Activated CD8-positive, alpha-beta memory T cell treated with anti-CD3 and anti-CD28 coated beads, Interleukin-2, amount 50 U/mL, for 24 hours (primary cell): Measurements from ENCODE around the gene OAT.

Experiments
- DNase-seq: peaks from one replicate; pipeline ENCODE4 v3.0.0-alpha.2; 2020; ENCODE audit errors: extremely low read depth

OAT gene

DNA sequence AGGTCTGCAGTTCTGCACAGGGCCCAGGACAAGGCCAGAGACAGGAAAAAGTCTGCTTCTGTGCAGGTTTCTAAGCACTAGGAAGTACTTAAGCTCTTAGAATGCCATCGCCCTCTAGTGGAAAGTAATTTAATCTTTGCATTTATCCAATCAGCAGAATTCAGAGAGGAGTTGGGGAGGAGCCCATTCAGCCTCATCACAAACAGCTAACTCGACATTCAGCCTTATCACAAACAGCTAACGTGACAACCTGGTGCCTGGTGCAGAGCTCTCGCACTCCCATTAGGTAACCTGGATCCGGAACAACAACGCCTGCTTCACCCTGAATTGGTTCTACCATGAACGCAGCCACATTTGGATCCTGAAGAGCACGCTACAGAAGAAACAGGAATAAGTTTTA lies 15.2 kb downstream of the OAT start:
- DNase-seq: no peak

DNA sequence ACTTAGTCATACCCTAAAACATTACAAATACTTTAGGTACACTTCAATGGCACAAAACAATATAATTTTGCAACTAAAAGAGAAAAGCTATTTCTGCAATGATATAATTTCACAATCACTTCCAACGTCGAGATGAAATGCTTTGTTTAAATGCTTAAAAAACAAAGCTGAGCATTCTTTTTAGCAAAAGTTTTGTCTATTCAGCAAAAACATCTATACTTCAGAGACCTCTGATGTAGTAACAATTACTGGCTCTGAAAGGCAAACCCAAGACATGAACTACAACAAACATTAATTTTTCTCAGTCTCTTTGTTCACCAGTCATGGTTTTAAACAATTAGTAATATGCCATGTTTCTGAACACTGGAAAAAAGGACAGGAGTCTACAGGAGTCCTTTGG lies 16.4 kb downstream of the OAT start:
- DNase-seq: no peak

DNA sequence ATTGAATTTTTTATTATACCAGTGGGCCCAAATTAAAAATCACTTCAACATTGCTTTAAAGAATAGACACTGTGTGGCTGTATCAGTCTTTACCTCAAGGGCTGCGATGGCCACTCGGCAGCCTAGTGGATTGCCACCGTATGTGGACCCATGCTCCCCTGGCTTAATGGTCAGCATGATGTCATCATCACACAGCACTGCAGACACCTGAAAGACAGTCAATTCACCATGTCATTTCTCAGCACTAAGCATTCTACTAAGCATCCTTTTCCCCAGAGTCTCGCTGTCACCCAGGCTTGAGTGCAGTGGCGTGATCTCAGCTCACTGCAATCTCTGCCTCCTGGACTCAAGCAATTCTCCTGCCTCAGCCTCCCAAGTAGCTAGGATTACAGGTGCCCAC lies 17.1 kb downstream of the OAT start:
- no peak for DNase-seq

DNA sequence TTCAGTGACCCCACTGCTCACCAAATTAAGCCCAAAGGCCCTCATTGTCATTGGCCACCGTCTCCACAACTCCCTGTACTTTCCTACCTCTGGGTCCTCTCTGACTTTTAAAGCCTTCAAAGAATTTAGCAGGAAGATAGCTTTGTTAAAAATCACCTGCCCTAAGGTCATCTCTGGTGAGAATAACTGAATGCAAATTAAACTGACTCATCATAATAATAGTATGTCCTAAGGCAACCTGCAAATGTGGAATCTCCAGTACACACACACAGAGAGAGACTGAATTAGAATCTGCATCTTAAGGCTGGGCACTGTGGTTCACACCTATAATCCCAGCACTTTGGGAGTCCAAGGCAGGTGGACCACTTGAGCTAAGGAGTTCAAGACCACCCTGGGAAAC lies 24.1 kb downstream of the OAT start:
- DNase-seq: no peak

DNA sequence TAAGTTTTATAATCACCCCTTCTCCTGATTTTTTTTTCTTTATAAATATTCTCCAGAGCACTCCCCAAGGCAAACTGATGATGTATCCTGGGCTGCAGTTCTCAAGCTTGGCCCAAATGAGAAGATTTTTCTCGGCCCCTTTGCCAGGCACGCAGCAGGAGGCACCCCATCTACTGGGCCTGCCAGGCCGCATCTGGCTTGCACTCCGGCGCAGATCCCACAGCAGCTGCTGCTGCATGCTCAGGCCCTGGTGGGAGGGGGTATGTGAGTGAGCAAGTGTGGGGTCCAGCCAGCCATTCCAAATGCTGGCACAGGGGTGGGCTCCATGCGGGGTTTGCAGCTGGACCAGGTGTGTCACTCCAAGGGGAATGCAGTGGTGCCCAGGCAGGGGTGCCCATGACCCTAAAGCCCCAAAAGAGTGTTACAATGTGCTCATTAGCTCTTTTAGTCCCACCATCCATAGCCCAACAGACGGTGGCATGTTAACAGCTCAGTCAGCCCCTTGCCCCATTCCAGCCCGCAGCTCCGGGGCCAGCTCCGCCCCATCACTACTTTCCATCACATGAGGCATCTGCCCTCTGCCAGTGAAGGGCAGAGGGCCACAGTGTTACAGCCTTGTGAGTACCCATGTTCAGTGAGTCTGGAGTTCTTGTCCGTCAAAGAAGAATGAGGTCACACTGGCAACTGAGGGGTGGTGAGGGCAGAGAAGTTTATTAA lies 25.9 kb downstream of the OAT start:
- DNase-seq: no peak

DNA sequence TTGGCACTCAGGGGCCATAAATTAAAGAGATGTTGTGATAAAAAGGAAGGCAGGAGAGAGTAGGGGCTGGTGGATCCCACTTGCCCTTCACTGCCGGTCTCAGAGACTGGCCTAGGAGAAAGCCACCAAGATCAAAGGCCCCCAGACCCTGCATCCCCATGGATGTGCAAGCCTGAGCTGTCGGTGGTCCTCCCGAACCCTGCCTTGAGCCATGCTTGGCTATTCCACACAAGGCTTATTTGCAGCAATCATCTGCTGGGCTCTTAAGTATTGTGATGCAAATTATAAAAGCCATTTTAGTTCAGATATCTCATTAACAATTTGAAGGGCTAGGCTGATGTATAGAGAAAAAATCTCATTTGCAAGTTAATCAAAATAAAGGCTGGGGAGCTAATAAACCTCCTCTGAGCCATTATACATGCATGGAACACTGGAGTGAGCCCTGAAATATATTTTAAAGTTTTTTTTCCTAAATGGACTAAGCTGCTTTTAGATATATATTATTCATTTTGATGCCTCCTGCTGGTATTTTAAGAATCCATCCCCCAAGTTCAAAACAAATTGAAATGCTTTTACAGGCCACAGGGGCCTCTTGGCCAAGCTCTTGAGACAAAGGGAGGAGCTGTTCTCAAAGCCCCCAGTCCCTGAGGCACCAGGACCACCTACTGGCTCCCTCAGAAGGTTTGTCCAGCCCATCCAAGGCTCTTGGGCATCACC lies 28.1 kb downstream of the OAT start:
- DNase-seq: no peak

DNA sequence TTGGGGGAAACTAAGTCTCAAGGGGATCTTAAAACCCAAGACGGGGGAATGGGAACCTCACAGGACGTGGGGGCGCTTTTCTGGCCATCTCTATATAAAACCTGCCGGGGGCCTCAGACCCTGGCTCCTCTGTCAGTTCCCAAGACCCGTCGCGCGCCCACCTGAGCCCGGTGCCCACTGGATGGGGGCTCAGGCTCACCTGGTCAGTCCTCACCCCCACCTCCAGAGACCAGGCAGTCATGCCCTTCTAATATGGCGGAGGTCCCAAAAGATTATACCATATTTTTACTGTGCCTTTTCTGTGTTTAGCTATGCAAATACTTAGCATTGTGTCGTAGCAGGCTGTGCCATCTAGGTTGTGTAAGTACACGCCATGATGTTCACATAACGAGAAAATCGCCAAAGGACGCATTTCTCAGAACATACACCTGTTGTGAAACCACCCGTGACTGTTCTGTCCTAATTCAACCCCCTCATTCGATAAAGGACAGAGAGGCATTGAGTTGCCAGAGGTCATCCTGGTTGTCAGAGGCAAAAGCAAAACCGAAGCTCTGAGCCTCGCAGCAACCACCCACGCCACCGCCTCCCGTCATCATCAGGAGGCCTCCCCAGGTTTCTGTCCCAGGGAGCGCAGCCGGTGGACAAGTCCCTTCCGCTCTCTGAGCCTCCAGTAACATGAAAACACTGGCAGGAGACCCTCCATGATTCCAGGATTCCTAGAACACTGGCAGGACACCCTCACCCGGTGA lies 28.9 kb downstream of the OAT start:
- no peak for DNase-seq

DNA sequence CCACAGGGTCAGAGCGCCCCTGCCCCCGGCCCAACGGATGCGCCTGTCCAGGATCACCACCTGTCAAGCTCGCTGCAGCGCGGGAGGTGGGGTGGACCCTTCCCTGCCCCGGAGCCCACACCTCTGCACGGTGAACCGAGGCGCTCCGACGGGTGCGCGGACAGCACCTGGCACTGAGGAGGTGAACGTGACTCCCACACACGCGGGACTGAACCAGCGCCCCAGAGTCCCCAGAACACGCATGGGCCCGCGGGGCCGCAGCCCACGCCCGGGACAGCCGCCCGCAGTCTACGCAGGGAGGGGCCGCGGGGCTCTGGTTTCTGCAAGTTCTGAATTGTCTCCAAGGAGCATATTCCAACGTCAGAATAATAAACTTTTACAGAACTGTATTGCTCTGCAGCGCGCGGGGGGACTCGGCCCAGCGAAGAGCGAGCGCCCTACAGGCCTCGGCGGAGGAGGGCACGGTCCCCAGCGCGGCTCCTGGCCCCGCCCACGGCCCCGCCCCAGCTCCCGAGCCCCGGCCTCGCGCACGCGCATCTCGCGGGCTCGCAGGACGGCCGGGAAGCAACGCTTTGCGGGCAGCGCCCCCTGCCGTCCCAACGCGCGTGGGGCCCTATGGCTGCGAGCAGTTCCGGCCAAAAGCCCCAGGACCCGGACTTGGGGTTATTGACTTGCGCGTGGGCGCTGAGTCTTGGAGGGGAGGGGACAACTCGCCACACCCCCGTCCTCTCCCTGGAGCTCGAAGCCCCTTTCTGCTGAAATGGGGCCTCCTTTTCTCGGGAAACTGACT lies 29.7 kb downstream of the OAT start:
- DNase-seq: peak; percentile 79

DNA sequence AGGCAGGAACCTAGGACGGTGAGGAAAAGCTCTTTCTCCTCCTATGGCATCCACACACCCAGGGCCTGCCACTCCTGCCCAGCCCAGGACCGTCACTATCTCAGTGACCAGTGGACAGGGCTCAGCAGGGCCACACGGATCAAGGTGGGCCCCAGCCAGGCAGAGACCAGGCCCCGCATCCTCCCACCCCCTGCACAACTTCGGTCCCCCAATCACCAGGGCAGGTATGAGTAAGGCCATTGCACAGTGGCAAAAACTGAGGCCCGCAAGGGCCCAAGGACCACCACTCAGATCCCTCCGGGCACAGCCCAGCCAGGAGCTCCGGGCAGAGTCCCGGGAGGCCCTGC lies 30.3 kb downstream of the OAT start:
- no peak for DNase-seq

DNA sequence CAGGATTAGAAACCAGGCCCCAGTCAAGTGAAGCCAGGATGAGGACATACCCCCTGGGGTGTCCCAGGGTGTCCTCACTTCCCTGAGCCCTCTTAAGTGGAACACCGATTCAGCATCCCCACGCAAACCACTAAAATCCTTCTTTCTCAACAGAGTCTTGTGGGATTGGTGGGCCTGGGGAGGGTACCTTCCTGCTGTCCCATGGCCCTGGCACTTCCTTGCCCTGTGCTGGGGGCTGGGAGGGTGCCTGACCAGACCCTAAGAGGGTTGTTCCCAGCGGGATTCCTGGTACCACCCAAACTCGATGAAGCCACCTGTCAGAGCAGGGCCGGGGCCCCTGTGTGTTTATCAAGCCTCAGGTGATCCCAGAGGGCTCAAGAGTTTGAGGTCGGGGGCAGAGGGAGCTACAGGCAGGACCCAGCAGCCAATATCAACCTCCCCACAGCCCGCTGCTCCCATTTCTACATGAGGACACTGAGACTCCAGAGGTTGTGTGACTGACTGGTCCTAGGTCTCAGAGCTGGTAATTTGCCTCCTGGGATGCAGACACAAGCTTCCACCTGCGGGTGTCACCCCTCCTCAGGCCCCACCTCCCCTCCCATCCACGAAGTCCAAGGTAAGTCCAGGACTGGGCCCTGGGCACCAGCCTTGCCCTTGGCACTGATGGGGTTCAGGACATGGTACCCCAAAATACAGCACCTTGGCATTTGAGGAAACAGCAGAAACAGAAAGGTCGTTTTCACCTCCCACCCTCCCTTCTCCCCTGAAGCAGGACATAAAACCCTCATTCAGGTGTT lies 31.4 kb downstream of the OAT start:
- no peak for DNase-seq

DNA sequence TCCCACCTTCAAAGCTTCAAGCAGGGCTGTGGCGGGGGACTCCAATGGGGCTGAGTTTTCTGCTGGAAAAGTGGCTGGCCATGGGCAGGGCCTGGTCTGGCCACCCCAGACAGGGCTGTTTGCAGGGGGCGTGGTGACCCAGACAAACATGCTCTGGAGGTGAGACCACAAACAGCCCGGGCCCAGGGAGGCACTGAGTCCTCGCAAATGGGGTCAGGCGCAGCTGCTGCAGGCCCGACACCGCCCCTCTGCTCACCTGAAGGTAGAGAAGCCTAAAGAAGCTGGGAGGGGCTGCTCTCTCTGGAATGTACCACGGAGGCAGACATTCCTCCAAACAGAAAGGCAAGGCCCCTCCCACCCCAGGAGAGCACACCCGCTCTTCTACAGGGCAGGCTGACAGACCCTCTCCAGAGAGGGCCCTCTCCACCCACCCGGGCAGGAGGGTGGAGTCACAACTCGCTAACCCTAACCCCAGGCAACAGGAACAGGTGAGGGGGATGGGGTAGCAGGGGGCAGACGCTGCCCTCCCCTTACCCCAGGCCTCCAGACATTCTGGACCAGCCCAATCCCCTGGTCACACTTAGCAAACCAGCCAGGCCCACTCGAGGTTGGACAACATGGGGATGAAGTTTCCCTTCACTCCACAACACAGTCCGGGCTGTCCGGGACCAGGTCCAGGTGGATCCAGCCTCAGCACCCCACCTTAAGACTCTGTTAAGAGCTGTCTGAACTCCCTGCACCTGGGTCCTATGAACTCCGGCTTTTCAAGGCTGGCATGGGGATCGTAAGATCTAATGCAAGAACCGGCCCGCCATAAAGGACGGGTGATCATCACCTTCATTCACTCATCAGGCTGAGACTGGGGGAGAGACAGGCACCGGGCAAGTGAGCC lies 32.3 kb downstream of the OAT start:
- no peak for DNase-seq

DNA sequence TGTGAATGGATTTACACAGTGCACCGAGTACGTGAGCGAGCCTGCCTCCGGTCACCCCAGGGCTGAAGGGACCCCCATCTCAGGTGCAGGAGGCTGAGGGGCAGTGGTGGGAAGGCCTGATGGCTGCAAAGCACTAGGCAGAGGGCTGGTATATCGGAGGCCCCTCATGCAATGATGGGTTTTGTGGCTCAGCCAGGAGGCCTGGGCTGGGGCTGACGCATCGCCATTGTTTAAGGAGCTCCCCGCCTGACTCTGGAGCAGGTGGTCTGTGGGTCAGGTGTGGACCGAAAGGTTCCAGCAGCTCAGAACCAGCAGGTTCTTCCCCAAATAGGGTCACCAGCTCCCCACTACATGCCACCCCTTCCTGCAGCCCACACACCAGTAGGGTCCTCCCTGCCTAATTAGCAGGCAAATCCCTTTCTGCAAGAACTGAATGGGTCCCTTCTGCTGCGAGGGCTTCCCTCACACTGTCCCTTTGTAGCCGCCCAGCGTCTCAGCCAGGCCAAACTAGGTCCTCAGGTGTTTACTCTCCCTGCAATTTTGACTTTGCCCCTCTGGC lies 33.0 kb downstream of the OAT start:
- no peak for DNase-seq

DNA sequence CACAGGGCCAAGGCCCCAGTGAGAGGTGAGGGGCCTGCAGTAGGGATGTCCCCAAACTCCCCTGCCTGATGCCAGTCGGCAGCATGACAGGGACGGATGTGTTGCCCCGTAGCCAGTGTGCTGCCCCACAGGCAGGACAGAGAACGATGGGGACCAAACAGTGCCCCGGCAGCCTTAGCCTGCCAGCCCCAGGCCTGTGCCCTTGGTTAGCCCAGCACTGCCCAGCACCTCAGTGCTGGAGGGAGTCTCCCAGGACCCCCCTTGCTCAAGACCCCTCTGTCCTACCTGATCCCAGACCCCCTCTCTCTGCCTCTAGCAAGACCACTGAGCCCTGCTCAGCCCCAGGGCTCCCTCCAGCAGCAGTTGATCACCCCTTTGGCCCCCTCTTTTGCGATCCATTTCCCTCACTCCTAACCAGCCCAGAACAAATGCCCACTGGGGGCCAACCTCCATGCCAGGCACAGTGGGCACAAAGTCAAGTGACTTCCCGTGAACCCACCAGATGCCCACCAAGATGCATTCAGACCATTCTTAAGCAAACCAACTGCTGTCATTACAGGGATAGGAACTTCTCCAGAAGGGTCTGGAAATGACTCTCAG lies 34.0 kb downstream of the OAT start:
- DNase-seq: no peak

DNA sequence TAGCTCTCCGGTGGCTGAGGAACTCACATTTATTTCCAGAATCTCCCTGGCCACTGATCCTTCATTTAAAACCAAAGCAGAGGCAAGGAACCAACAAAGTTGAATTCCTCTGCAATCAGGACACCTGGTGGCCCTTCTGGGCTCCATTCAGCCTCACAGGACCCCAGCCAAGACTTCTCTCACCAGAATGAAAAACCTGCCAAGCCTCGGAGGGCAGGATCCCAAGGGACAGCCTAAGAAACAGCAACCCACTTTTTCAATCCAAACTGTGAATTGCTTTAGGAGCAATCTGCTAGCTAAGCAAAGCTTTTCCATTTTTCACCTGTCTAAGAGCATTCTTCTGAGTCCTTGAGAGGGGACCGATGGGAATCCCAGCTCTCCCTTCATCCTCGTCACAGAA lies 34.6 kb downstream of the OAT start:
- no peak for DNase-seq

DNA sequence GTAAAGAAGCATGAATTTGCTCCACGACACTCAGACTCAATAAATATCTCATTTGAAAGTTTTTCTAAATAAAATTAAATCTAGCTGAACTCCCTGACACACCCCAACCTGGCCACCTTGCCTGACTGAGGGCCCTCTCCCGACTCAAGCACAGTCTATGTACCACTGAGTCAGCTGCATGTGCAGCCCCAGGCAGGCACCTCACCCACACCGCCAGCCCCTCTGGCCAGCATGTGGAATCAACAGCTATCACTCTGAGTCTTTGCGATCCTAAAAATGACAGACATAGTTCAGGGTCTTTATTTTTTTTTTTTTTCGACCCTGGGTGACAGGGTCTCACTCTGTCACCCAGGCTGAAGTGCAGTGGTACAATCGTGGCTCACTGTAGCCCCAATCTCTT lies 35.2 kb downstream of the OAT start:
- DNase-seq: no peak

DNA sequence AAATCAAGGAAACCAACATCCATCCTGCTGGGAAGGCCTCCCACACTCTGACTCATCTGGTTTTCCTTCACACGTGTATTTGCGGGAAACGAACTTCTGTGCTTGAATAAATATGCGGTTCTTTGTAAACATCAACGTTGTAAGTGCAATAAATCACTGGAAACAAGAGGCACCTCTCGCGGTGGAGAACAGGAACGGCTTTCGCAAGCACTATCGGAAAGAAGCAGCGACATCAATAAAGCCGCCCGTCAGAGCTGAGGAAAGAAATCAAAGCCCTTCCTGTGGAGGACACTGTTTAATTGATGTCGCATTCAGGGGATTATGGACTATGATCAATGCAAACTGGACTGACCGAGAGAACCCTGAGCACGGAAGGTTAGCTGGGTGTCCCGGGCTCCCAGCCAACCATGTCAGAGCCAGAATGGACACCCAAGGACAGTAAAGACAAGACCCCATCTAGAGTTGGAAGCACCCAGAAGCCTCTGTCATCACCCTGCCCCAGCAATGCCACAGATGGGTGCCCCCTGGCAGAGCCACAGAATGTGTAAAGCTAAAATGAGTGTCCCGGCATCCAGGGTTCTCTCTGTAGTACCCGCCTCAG lies 37.6 kb downstream of the OAT start:
- DNase-seq: no peak

DNA sequence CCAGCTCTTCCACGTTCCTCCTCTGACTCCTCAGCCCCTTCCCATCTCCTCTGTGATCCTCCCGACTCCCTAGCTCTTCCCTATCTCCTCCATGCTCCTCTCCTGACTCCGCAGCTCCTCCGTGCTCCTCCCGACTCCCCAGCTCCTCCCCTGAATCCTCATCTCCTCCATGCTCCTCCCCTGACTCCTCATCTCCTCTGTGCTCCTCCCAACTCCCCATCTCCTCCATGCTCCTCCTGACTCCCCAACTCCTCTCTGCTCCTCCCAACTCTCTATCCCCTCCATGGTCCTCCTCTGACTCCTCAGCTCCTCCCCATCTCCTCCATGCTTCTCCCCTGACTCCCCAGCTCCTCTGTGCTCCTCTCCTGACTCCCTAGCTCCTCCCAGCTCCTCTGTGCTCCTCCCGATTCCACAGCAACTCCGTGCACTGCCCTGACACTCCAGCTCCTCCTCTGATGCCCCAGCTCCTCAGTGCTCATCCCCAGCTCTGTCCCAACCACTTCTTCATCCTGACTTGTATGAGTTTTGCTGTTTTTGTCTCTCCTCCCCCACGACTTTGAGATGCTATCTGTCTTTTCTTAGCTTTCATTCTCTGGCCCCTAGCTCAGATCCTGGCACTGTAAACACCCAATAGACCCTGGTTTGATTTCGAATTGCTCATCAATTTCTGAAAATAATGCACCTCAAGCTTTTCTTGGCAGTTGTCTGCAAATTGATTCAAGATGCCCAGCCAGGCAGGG lies 38.3 kb downstream of the OAT start:
- DNase-seq: no peak

DNA sequence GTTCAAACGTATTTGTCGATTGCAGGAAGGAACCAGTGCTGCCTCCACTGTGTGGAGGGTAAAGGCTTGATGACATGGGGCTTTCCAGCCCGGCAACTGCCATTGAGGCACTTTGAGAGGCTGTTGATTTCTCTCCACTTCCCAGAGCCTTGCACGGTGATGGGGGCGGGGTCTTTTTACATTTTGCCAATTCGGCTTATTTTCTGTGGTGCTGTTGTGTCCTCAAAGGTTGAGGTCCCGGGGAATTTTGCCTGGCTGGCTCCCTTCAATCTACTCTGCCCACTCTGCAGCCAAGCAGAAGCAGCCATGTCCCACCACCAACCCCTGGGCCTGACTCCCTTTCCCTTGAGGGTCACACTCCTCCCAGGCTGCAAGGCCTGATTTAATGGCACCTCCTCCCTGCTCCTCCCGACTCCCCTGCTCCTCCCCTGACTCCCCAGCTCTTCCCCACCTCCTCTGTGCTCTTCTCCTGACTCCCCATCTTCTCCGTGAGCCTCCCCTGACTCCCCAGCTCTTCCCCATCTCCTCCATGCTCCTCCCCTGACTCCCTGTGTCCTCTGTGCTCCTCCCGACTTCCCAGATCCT lies 39.0 kb downstream of the OAT start:
- DNase-seq: no peak
